Lower leg skin (tissue), 3 donors: ENCODE data around the gene ACKR3.

ENCODE experiments used
- POLR2A ChIP-seq, 2 donors: fragments of 450-650 bp; IDR thresholded peaks; one replicate each; pipeline ENCODE4 v1.6.1; 2016 to 2017; ENCODE audit warnings: antibody characterized with exemption in 2 of 2, mild to moderate bottlenecking in 1 of 2, moderate library complexity in 1 of 2
- TF ChIP-seq, protein P1 (sequence below), 3 donors: fragments of 450-650 bp; IDR thresholded peaks; one replicate each; pipeline ENCODE4 v1.5.1; 2016; ENCODE audit warnings: antibody characterized with exemption in 3 of 3, mild to moderate bottlenecking in 3 of 3, moderate library complexity in 2 of 3

DNA sequence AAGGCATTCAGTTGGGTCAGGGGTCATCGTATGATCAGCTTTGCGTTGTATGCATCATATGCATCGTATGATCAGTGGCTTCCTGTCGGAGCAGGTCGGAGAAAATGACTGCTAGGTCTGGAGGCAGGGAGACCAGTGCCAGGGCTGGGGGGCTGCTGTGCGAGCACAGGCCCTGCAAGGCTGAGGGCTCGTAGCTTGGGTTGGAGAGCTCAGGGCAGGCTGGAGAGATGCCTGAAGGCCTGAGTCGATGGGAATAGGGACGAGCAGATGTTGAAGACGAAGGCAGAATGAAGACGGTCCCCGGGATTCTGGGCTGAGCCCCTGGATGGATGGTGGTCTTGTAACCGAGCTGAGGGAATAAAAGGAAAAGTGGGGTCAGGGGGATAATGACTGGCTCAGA, 25.3 kb upstream of the ACKR3 start:
- TF ChIP-seq, protein P1, sequence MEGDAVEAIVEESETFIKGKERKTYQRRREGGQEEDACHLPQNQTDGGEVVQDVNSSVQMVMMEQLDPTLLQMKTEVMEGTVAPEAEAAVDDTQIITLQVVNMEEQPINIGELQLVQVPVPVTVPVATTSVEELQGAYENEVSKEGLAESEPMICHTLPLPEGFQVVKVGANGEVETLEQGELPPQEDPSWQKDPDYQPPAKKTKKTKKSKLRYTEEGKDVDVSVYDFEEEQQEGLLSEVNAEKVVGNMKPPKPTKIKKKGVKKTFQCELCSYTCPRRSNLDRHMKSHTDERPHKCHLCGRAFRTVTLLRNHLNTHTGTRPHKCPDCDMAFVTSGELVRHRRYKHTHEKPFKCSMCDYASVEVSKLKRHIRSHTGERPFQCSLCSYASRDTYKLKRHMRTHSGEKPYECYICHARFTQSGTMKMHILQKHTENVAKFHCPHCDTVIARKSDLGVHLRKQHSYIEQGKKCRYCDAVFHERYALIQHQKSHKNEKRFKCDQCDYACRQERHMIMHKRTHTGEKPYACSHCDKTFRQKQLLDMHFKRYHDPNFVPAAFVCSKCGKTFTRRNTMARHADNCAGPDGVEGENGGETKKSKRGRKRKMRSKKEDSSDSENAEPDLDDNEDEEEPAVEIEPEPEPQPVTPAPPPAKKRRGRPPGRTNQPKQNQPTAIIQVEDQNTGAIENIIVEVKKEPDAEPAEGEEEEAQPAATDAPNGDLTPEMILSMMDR (IDR thresholded peaks at IDR 0.05), result no peak
- TF ChIP-seq POLR2A (IDR thresholded peaks at IDR 0.05), result no peak
